Measurements from ENCODE around the gene TRAF7. TPM values are rescaled to one million over a fixed set of nuclear protein-coding genes. Genes with fewer than 3 reads are reported as not detected.

Gene TRAF7
- total RNA-seq, 1 donor from 2014 or later: 66.1 TPM

DNA sequence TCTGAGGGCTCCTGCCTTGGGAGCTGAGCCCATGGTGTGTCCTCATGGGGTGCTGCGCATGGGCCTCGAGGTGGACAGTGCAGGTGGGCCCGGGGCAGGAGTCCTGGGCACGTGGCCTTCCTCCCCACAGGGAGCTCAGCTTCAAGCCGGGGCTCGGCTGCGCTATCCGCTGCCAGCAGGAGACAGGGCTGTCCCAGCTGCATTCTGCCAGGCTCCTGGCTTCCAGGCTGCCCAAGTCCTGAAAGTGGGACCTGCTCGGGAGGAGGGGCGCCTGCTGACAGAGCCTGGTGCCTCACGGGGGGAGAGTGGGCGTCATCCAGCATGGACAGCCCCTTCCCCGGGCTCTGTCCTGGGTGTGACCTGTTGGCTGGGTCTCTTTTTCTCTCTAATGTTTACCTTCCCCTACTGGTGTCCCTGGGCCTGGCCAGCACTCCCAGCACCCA, 7.1 kb downstream of the TRAF7 start:
- no peaks in the 10 kb centered on the region for H3K9me3 Mint-ChIP-seq

GRCh38 chr16:2163211-2163881, 7.8 kb downstream of the TRAF7 start:
- no peaks in the 10 kb centered on the region for H3K27me3 Mint-ChIP-seq (ENCODE audit: low read depth)
- no peak for TF ChIP-seq CTCF (IDR thresholded peaks at IDR 0.05; ENCODE audit: unreplicated experiment)
- H3K9me3 Mint-ChIP-seq: no peaks in the 10 kb centered on the region
- no peak for DNase-seq (ENCODE audit: low spot score in 2 of 2, unreplicated experiment in 2 of 2)
- H3K27ac Mint-ChIP-seq: peak overlapping the region; percentile 78
- no peak overlapping the region for H3K4me3 Mint-ChIP-seq
- H3K4me1 Mint-ChIP-seq: peaks cover 3% of the 10 kb centered on the region
- H3K36me3 Mint-ChIP-seq: peaks cover 6% of the 10 kb centered on the region

More for the DNA sequence above, 7.1 kb downstream of the TRAF7 start:
- TF ChIP-seq CTCF (IDR thresholded peaks at IDR 0.05; ENCODE audit: unreplicated experiment): no peak
- Mint-ChIP-seq H3K36me3 (peaks cover 3% of the 10 kb centered on the region), H3K27ac (no peak overlapping the region), H3K4me1 (peaks cover 5% of the 10 kb centered on the region), H3K4me3 (no peak overlapping the region), H3K27me3 (ENCODE audit: low read depth) (no peaks in the 10 kb centered on the region)
- no peak for DNase-seq (ENCODE audit: low spot score in 2 of 2, unreplicated experiment in 2 of 2)

DNA sequence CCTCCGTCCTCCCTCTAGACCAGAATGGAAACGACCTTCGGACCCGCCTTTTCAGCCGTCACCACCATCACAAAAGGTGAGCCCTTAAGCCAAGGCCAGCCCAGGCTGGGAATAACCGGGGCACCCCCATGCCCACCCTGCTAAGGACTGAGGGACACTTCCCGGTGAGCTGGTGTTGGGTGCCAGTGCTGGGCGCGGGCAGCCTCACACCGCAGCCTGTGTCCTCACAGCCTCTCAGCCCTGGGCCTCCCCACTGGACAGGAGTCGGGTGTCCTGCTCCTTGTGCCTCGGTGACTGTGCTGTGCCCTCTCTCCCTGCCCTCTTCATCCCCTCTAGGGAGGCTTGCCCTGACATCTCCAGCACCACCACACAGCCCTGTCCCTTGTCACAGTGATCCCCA, 10.3 kb downstream of the TRAF7 start:
- TF ChIP-seq CTCF (IDR thresholded peaks at IDR 0.05; ENCODE audit: unreplicated experiment): no peak
- Mint-ChIP-seq H3K27ac (no peak overlapping the region), H3K9me3 (no peaks in the 10 kb centered on the region), H3K36me3 (peaks cover 6% of the 10 kb centered on the region), H3K4me1 (peaks cover 3% of the 10 kb centered on the region), H3K4me3 (no peak overlapping the region), H3K27me3 (ENCODE audit: low read depth) (no peaks in the 10 kb centered on the region)
- no peak for DNase-seq (ENCODE audit: low spot score in 2 of 2, unreplicated experiment in 2 of 2)

- H3K27me3 Mint-ChIP-seq (ENCODE audit: low read depth): no peaks in the 10 kb centered on the region
- H3K4me3 Mint-ChIP-seq: no peak overlapping the region
- H3K27ac Mint-ChIP-seq: no peak overlapping the region
- H3K4me1 Mint-ChIP-seq: peaks cover 3% of the 10 kb centered on the region
- TF ChIP-seq CTCF (IDR thresholded peaks at IDR 0.05; ENCODE audit: unreplicated experiment): no peak
- H3K9me3 Mint-ChIP-seq: no peaks in the 10 kb centered on the region
- DNase-seq (ENCODE audit: low spot score in 2 of 2, unreplicated experiment in 2 of 2): no peak
- H3K36me3 Mint-ChIP-seq: peaks cover 6% of the 10 kb centered on the region
Measured at GRCh38 chr16:2166263-2167067, 10.9 kb downstream of the TRAF7 start.

GRCh38 chr16:2167068-2167638, 11.6 kb downstream of the TRAF7 start:
- H3K4me3 Mint-ChIP-seq: no peak overlapping the region
- no peaks in the 10 kb centered on the region for H3K9me3 Mint-ChIP-seq
- no peak overlapping the region for H3K27ac Mint-ChIP-seq
- peaks cover 3% of the 10 kb centered on the region for H3K4me1 Mint-ChIP-seq
- H3K36me3 Mint-ChIP-seq: peaks cover 9% of the 10 kb centered on the region
- TF ChIP-seq CTCF (IDR thresholded peaks at IDR 0.05; ENCODE audit: unreplicated experiment): no peak
- no peak for DNase-seq (ENCODE audit: low spot score in 2 of 2, unreplicated experiment in 2 of 2)
- no peaks in the 10 kb centered on the region for H3K27me3 Mint-ChIP-seq (ENCODE audit: low read depth)
